Daoy (cell line): ENCODE results near the gene TGM5. TPM values are rescaled to one million over a fixed set of nuclear protein-coding genes. Genes with fewer than 3 reads are reported as not detected.
A peak's percentile ranks its signal among the peaks of the same experiment; 100 is the strongest.
"Not testable (repeated sequence)": the region's sequence is repeated elsewhere in the genome, so short reads cannot be mapped to it uniquely, and the experiment has no call there.

Experiments
- DNase-seq: peaks from one replicate; pipeline ENCODE4 v3.0.0-alpha.2; 2015; ENCODE audit warnings: low read depth
- total RNA-seq: library from RNA; depleted of rRNA; stranded (reverse); fragments of >200 nt; shearing (Covaris generic); gene quantifications from 2 replicates; pipeline ENCODE4 v1.2.3, GENCODE V29; 2014; rRNA removed

TGM5 gene
- 0.51 TPM in 1 of 2 replicates, not detected in the other for total RNA-seq

GRCh38 chr15:43266834-43267233, at the start of gene TGM5:
TSS of gene TGM5 (minus strand) at chr15:43266928. CDS start at chr15:43266849, 79 bp downstream.
- DNase-seq, result no peak

- DNase-seq, result no peak
These were observed 47.4 kb upstream of the TGM5 start for GRCh38 chr15:43314171-43314570.

- no peak for DNase-seq
These were observed 45.6 kb upstream of the TGM5 start for GRCh38 chr15:43312378-43312777.

- DNase-seq, result no peak
These were observed 35.6 kb upstream of the TGM5 start, which contains the start of gene TGM7 for GRCh38 chr15:43302205-43302817. TSS of gene TGM7 (minus strand) at chr15:43302255.

- no peak for DNase-seq
These were observed 33.2 kb upstream of the TGM5 start for GRCh38 chr15:43299884-43300283.

GRCh38 chr15:43299411-43299810, 32.7 kb upstream of the TGM5 start:
- no peak for DNase-seq

GRCh38 chr15:43294091-43294706, 27.5 kb upstream of the TGM5 start:
- DNase-seq, result no peak

- DNase-seq, result no peak
These were observed 26.7 kb upstream of the TGM5 start for GRCh38 chr15:43293432-43293831.

GRCh38 chr15:43292375-43293078, 25.8 kb upstream of the TGM5 start:
- no peak for DNase-seq

- DNase-seq, result not testable (repeated sequence)
These were observed 22.9 kb upstream of the TGM5 start for GRCh38 chr15:43289656-43290055.

- DNase-seq, result no peak
These were observed 20.5 kb upstream of the TGM5 start for GRCh38 chr15:43287254-43287653.

- DNase-seq, result no peak
These were observed 19.3 kb upstream of the TGM5 start for GRCh38 chr15:43286074-43286473.

- DNase-seq, result peak; percentile 52
These were observed 18.9 kb upstream of the TGM5 start for GRCh38 chr15:43285609-43286037.

- DNase-seq, result no peak
These were observed 16.8 kb upstream of the TGM5 start for GRCh38 chr15:43283526-43283925.

- DNase-seq, result no peak
These were observed 15.3 kb upstream of the TGM5 start for GRCh38 chr15:43281926-43282602.

- DNase-seq, result no peak
These were observed 14.3 kb upstream of the TGM5 start for GRCh38 chr15:43280996-43281395.

- no peak for DNase-seq
These were observed 12.8 kb upstream of the TGM5 start for GRCh38 chr15:43279496-43279895.

GRCh38 chr15:43278869-43279268, 12.1 kb upstream of the TGM5 start:
- DNase-seq, result no peak

- no peak for DNase-seq
These were observed 11.2 kb upstream of the TGM5 start for GRCh38 chr15:43277901-43278300.

- no peak for DNase-seq
These were observed 10.6 kb upstream of the TGM5 start for GRCh38 chr15:43277231-43277823.

GRCh38 chr15:43276563-43277200, 10.0 kb upstream of the TGM5 start:
- DNase-seq, result no peak
